Metanephros (tissue), 1 donor: ENCODE data around the gene LY6G5C. TPM values are rescaled to one million over a fixed set of nuclear protein-coding genes. Genes with fewer than 3 reads are reported as not detected.

Experiments used
- total RNA-seq: library from RNA; depleted of rRNA; stranded (reverse); fragments of >200 nt; gene quantifications from one replicate; pipeline ENCODE4 v1.2.3, GENCODE V29; 2014

The LY6G5C gene, protein sequence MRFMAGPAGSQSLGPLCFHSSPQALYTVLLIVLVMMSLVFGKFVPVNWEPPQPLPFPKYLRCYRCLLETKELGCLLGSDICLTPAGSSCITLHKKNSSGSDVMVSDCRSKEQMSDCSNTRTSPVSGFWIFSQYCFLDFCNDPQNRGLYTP
- total RNA-seq: 1.1 TPM

DNA sequence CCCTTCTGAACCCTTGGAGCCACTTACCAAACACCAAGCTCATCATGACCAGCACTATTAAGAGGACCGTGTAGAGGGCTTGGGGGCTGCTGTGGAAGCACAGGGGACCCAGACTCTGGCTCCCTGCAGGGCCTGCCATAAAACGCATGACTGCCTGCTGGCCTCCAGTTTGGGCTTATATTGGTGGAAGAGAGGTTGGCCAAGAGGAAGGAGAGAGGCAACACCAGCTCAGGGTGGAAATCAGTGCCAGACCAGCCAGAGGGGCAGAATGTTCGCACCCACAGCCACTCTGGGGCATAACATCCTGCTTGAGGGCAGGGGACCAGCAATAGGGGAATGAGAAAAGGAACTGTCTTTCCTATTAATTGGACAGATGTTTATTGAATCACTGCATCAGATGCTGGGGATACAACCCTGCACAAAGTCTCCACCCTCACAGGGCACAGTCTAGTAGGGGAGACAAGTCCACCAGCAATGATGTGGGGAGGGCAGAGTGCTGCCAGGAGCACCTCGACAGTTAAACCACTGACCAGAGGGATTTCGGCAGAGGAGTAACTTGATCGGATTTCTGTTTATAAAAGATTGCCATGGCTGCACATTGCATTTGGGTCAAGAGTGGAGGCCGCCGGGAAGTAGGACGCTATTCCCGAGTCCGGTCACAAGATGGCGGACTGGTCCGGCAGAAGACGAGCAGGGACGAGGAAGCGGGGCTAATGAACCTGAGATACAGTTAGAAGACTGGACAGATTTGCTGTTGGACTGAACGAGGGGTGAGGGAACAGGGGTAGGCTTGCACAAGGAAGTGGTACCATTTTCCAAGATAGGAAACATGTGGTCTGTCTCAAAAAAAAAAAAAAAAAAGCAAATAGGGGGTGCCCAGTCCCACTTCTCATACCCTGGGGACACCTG, at the start of gene LY6G5C:
LY6G5C (minus strand) TSS at position 842 of the 909 bp plus-strand sequence; CDS start at position 148, 694 bp downstream.

GRCh38 chr6:31728767-31729514, 48.1 kb upstream of the LY6G5C start, which contains the start of gene DDAH2:
DDAH2 (minus strand) TSS chr6:31729299; CDS start chr6:31729161, 138 bp downstream.

GRCh38 chr6:31723245-31723979, 42.5 kb upstream of the LY6G5C start, which contains the start of gene MPIG6B:
MPIG6B (plus strand) TSS chr6:31723373; CDS start chr6:31723384, 11 bp downstream.

GRCh38 chr6:31721351-31722020, 40.6 kb upstream of the LY6G5C start, which contains the start of gene LY6G6C:
LY6G6C (minus strand) TSS chr6:31721746; CDS start chr6:31721679, 67 bp downstream.

DNA sequence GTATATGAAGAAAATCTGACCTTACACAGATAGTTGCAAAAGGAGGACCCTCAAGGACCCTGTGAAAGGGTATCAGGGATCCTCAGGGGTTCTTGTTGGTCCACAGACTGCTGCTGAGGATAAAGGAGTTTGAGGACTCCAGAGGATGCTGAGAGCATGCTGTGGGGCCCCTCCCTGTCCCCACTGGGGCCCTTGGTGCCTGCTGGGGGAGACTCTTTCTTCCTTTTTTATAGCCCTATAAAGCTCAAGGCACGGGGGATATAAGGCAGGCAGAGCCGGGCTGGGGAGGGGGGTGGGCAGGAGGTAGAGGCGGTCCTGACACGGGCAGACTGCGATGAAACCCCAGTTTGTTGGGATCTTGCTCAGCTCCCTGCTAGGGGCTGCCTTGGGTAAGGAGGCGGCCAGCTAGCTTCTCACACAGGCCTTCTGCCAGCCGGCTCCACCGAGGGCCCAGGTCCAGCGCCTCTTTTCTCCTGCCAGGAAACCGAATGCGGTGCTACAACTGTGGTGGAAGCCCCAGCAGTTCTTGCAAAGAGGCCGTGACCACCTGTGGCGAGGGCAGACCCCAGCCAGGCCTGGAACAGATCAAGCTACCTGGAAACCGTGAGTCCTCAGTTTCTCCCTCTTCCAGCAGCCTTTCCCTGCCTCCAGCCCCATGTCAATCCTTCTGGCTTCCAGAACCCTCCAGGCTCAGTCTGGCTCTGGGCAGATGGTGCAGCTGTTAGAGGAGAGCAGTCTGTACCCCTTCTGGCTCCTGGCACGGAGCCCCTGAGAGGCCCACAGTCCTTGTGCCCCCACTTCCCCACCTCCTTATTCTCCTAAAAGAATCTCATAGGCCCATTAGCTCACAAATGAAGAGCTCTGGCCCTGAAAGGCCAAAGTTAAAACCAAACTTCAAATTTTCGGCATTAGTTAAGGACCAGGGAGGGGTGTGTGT, 34.4 kb upstream of the LY6G5C start, which contains the start of gene LY6G6D:
LY6G6D (plus strand) TSS at position 327 of the 937 bp plus-strand sequence; CDS start at position 335, 8 bp downstream.

DNA sequence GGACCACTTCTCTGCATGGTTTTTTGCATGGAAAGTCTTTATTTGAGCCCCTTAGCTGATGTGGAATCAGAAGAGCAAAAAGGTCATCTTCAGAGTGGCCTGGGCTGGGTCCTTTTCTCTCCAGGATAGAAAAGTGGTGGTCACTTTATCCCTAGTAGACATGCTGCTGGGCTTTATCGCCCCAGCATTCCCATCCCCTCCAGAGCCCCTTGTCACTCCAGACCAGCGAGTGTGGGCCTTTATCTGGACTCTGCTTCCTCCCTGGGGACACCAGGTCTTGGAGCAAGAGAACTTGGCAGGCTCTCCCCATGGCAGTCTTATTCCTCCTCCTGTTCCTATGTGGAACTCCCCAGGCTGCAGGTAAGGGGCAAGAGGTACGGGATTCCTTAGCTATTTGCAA, 25.7 kb upstream of the LY6G5C start, which contains the start of gene LY6G6F:
LY6G6F (plus strand) TSS at position 268 of the 400 bp plus-strand sequence; CDS start at position 309, 41 bp downstream.

DNA sequence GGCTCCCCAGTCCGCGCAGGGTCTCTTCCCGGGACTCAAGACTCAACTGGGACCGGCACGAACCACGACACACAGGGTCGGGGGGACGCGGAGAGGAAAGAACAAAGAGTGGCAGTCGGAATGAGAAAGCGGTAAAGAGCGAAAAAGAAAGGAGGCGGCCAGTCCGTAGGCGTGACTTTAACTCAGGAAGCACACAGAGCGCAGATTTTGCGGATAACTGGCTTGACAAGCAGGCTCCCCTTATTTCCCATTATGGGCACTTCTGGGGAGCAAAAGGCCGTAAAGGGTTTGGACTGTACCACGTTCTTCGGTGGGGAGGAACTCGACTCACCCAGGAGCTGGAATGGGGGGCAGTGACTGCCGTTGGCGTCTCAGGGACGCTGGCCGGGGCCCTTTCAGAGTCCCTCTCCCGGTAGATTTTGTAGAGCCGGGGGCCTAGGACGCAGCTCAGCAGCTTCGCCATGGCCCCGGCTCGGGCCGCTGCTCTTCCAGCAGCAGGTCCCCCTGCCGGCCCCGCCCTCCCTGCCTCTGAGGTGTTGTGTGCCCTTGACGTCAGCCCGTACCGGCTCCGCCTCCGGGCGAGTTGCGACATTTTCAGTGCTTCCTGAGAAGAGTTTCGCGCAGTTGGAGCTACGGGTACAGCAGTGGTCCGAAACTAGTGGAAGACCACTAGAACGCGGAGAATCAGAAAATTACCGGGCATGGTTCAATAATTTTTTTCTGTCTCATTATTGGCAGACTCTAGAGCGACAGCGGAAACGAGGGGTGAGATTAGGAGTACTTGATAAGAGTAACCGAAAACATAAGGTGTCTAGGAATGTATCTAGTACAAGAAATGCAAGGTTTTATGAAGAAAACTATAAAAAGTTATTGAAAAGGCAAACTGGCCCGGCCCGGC, 22.2 kb upstream of the LY6G5C start, which contains the start of gene ABHD16A:
ABHD16A (minus strand) TSS at position 506 of the 898 bp plus-strand sequence; CDS start at position 463, 43 bp downstream.

DNA sequence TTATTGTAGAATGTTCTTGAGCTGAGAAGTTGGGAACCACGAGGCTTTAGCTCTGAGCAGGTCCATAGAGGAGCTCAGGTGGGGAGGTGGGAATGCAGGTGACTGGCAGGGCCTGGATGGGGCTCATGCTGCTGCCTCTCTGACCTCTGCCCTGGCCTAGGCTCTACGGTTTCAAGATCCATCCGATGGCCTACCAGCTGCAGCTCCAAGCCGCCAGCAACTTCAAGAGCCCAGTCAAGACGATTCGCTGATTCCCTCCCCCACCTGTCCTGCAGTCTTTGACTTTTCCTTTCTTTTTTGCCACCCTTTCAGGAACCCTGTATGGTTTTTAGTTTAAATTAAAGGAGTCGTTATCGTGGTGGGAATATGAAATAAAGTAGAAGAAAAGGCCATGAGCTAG, 11.2 kb downstream of the LY6G5C start, which contains the start of gene LY6G5B:
LY6G5B (plus strand) TSS at position 301 of the 400 bp plus-strand sequence. CDS start 975 bp downstream, outside the sequence.

GRCh38 chr6:31665501-31666336, 15.1 kb downstream of the LY6G5C start, which contains the start of gene CSNK2B:
CSNK2B (plus strand) TSS chr6:31666080; CDS start chr6:31666832, 752 bp downstream.

GRCh38 chr6:31664790-31665500, 15.9 kb downstream of the LY6G5C start, which contains the start of gene GPANK1:
GPANK1 (minus strand) TSS chr6:31664997; CDS start chr6:31664478, 519 bp downstream.

GRCh38 chr6:31660381-31661261, 20.2 kb downstream of the LY6G5C start, which contains the start of gene C6orf47:
C6orf47 (minus strand) TSS chr6:31660778; CDS start chr6:31659947, 831 bp downstream.

GRCh38 chr6:31655349-31656237, 25.3 kb downstream of the LY6G5C start, which contains the start of gene APOM:
APOM (plus strand) TSS chr6:31655894; CDS start chr6:31655967, 73 bp downstream.

